H9 (cell line): Measurements from ENCODE around the gene ZNF768. TPM values are rescaled to one million over a fixed set of nuclear protein-coding genes. Genes with fewer than 3 reads are reported as not detected.

ENCODE experiments used
- DNase-seq: peaks from one replicate; pipeline ENCODE4 v3.0.0-alpha.2; 2017
- H2AFZ ChIP-seq: one replicate; pipeline ENCODE4 v1.6.1; 2013; ENCODE audit warnings: mild to moderate bottlenecking, low read length, control low read depth, moderate library complexity
- H2AK5ac ChIP-seq: 2 replicates; pipeline ENCODE4 v1.6.1; 2013; ENCODE audit warnings: low read length, control low read depth, mixed read lengths; ENCODE audit not compliant: insufficient read length
- H2BK120ac ChIP-seq: one replicate; pipeline ENCODE4 v1.6.1; 2013; ENCODE audit warnings: low read depth, mild to moderate bottlenecking, low read length, control low read depth, inconsistent platforms; ENCODE audit not compliant: poor library complexity, severe bottlenecking
- H2BK12ac ChIP-seq: 2 replicates; pipeline ENCODE4 v1.6.1; 2013; ENCODE audit warnings: low read length, control low read depth, mixed read lengths, low read depth; ENCODE audit not compliant: insufficient read length
- H2BK15ac ChIP-seq: 2 replicates; pipeline ENCODE4 v1.6.1; 2013; ENCODE audit warnings: low read depth, low read length, control low read depth
- H2BK20ac ChIP-seq: one replicate; pipeline ENCODE4 v1.6.1; 2013; ENCODE audit warnings: low read depth, mild to moderate bottlenecking, low read length, control low read depth, inconsistent platforms; ENCODE audit not compliant: poor library complexity, severe bottlenecking
- H2BK5ac ChIP-seq: 2 replicates; pipeline ENCODE4 v1.6.1; 2013; ENCODE audit warnings: low read length, control low read depth, mixed read lengths; ENCODE audit not compliant: insufficient read length
- H3K14ac ChIP-seq: 2 replicates; pipeline ENCODE4 v1.6.1; 2013; ENCODE audit warnings: low read length, control low read depth; ENCODE audit not compliant: insufficient read depth
- H3K18ac ChIP-seq: 2 replicates; pipeline ENCODE4 v1.6.1; 2013; ENCODE audit warnings: low read depth, mild to moderate bottlenecking, mixed read lengths, low read length, control low read depth; ENCODE audit not compliant: insufficient read length
- H3K23ac ChIP-seq: 2 replicates; pipeline ENCODE4 v1.6.1; 2013; ENCODE audit warnings: low read length, control low read depth, mixed read lengths, low read depth; ENCODE audit not compliant: insufficient read length
- H3K23me2 ChIP-seq: 2 replicates; pipeline ENCODE4 v1.6.1; 2013; ENCODE audit warnings: low read depth, mild to moderate bottlenecking, mixed read lengths, low read length, control low read depth; ENCODE audit not compliant: insufficient read length, poor library complexity, severe bottlenecking
- H3K27ac ChIP-seq: 2 replicates; pipeline ENCODE4 v1.5.1; 2013; ENCODE audit warnings: low read length, control low read depth, mixed read lengths, low read depth; ENCODE audit not compliant: insufficient read length
- H3K27me3 ChIP-seq: 2 replicates; pipeline ENCODE4 v1.6.1; 2013; ENCODE audit warnings: low read length, control low read depth, inconsistent platforms; ENCODE audit not compliant: insufficient read depth
- H3K4ac ChIP-seq: 2 replicates; pipeline ENCODE4 v1.6.1; 2013; ENCODE audit warnings: low read depth, mild to moderate bottlenecking, control low read depth, inconsistent platforms, low read length, moderate library complexity
- H3K4me1 ChIP-seq: 2 replicates; pipeline ENCODE4 v1.6.1; 2013; ENCODE audit warnings: low read length, control low read depth, inconsistent platforms; ENCODE audit not compliant: insufficient read depth
- H3K4me2 ChIP-seq: 2 replicates; pipeline ENCODE4 v1.6.1; 2013; ENCODE audit warnings: low read length, control low read depth, mixed read lengths; ENCODE audit not compliant: insufficient read length, insufficient read depth
- H3K56ac ChIP-seq: 2 replicates; pipeline ENCODE4 v1.6.1; 2013; ENCODE audit warnings: low read depth, mild to moderate bottlenecking, mixed read lengths, low read length, control low read depth; ENCODE audit not compliant: insufficient read length
- H3K79me1 ChIP-seq: 2 replicates; pipeline ENCODE4 v1.6.1; 2013; ENCODE audit warnings: low read depth, mild to moderate bottlenecking, moderate library complexity, low read length, control low read depth, inconsistent platforms; ENCODE audit not compliant: insufficient read depth, poor library complexity, severe bottlenecking
- H3K79me2 ChIP-seq: 2 replicates; pipeline ENCODE4 v1.6.1; 2013; ENCODE audit warnings: low read length, control low read depth, inconsistent platforms; ENCODE audit not compliant: insufficient read depth
- H3K9ac ChIP-seq: 2 replicates; pipeline ENCODE4 v1.6.1; 2013; ENCODE audit warnings: low read length, control low read depth, mixed read lengths; ENCODE audit not compliant: insufficient read length; ENCODE audit errors: extremely low read depth
- H3K9me3 ChIP-seq: one replicate; pipeline ENCODE4 v1.6.1; 2013; ENCODE audit warnings: low read depth, low read length, inconsistent platforms; ENCODE audit not compliant: control insufficient read depth
- H3T11ph ChIP-seq: one replicate; pipeline ENCODE4 v1.6.1; 2013; ENCODE audit warnings: mild to moderate bottlenecking, low read length, control low read depth, inconsistent platforms
- H4K20me1 ChIP-seq: one replicate; pipeline ENCODE4 v1.6.1; 2013; ENCODE audit not compliant: control insufficient read depth, insufficient read length, insufficient read depth
- H4K5ac ChIP-seq: 2 replicates; pipeline ENCODE4 v1.6.1; 2013; ENCODE audit warnings: low read depth, mild to moderate bottlenecking, mixed read lengths, low read length, control low read depth; ENCODE audit not compliant: insufficient read length
- H4K8ac ChIP-seq: replicated peaks from 2 replicates; pipeline ENCODE4 v1.6.1; 2013; ENCODE audit warnings: low read length, control low read depth, mixed read lengths, low read depth; ENCODE audit not compliant: insufficient read length
- H4K91ac ChIP-seq: 2 replicates; pipeline ENCODE4 v1.6.1; 2013; ENCODE audit warnings: low read depth, mild to moderate bottlenecking, moderate library complexity, mixed read lengths, low read length, control low read depth; ENCODE audit not compliant: insufficient read length
- H3K27ac Mint-ChIP-seq, 3 experiments: 2 replicates in 2 of 3; 3 replicates in 1 of 3; pipeline ENCODE4 v1.8.0; 2020 to 2021; ENCODE audit warnings: mixed read lengths in 3 of 3, mild to moderate bottlenecking in 1 of 3, moderate library complexity in 1 of 3
- H3K27me3 Mint-ChIP-seq: 2 replicates; pipeline ENCODE4 v1.8.0; 2021; ENCODE audit warnings: low read depth, mild to moderate bottlenecking, moderate library complexity, mixed read lengths
- H3K36me3 Mint-ChIP-seq, 3 experiments: 2 replicates in 2 of 3; 3 replicates in 1 of 3; pipeline ENCODE4 v1.8.0; 2020 to 2021; ENCODE audit warnings: low read depth in 3 of 3, mixed read lengths in 3 of 3; ENCODE audit not compliant: insufficient read depth in 1 of 3
- H3K4me1 Mint-ChIP-seq, 2 experiments: 2 replicates each; pipeline ENCODE4 v1.8.0; 2020; ENCODE audit warnings: mixed read lengths in 2 of 2
- H3K4me3 Mint-ChIP-seq, 2 experiments: 2 replicates in 1 of 2; 3 replicates in 1 of 2; pipeline ENCODE4 v1.8.0; 2020 to 2021; ENCODE audit warnings: mild to moderate bottlenecking in 2 of 2, mixed read lengths in 2 of 2, moderate library complexity in 1 of 2
- H3K9me3 Mint-ChIP-seq, 2 experiments: 2 replicates in 1 of 2; 3 replicates in 1 of 2; pipeline ENCODE4 v1.8.0; 2020; ENCODE audit warnings: mild to moderate bottlenecking in 2 of 2, mixed read lengths in 2 of 2, moderate library complexity in 1 of 2
- WGBS: extraction: QIAGEN DNeasy Blood & Tissue Kit; methylation state at CpG from one replicate; pipeline ENCODE4 v1.1.7; 2013; ENCODE audit warnings: missing lambda C conversion rate, low lambda C conversion rate, mixed read lengths; ENCODE audit not compliant: insufficient read length; ENCODE audit errors: extremely low coverage; 5-methylcytosine and 5-hydroxymethylcytosine counted together
- total RNA-seq: library from RNA; stranded (reverse); gene quantifications from 2 replicates; pipeline ENCODE4 v1.2.1, GENCODE V29; 2021
- TF ChIP-seq, protein P1 (sequence below): fragments of 200-600 bp; sonication (generic); conservative IDR thresholded peaks from 3 replicates; pipeline ENCODE4 v1.8.0; 2021; ENCODE audit warnings: antibody characterized with exemption, mild to moderate bottlenecking

ZNF768 gene
- total RNA-seq, 1 experiment from 2014 or later, result 40.0 TPM

DNA sequence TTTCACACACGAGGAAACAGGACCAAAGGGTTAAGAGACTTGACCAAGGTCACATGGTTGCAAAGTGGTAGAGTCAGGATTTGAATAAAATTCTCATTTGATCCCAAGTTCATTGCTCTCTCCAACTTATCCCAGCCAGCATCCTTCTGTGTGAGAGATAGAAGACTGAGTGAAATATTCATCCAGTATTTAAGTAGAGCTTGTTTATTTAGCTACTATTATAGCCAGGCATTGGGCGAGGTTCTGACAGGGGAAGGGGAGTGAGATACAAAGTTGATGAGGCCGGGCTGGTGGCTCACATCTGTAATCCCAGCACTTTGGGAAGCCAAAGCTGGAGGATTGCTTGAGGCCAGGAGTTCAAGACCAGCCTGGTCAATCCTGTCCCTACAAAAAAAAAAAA is 49.4 kb downstream of the ZNF768 start:
- Mint-ChIP-seq H3K36me3 (no peaks in the 10 kb centered on the region), H3K9me3 (no peaks in the 10 kb centered on the region), H3K4me3 (no peak overlapping the region), H3K4me1 (no peaks in the 10 kb centered on the region), H3K27me3 (peaks cover 29% of the 10 kb centered on the region), H3K27ac (no peak overlapping the region)
- Histone ChIP-seq H3K9me3 (no peaks in the 10 kb centered on the region), H3K4ac (no peak overlapping the region), H2BK15ac (no peak overlapping the region), H4K20me1 (no peaks in the 10 kb centered on the region), H2BK120ac (no peak overlapping the region), H3K79me2 (no peaks in the 10 kb centered on the region), H3K27me3 (no peaks in the 10 kb centered on the region), H3K23ac (no peak overlapping the region), H3K9ac (no peak overlapping the region), H3K4me2 (no peak overlapping the region), H2BK20ac (no peak overlapping the region), H3K18ac (no peak overlapping the region), H4K8ac (no peak overlapping the region), H3T11ph (no peak overlapping the region), H2AFZ (no peak overlapping the region), H2AK5ac (no peak overlapping the region), H3K14ac (no peak overlapping the region), H4K91ac (no peak overlapping the region), H2BK5ac (no peak overlapping the region), H3K23me2 (no peaks in the 10 kb centered on the region), H2BK12ac (no peak overlapping the region), H3K79me1 (no peaks in the 10 kb centered on the region), H3K27ac (no peak overlapping the region), H3K56ac (no peak overlapping the region), H3K4me1 (no peaks in the 10 kb centered on the region), H4K5ac (no peak overlapping the region)
- TF ChIP-seq, protein P1, sequence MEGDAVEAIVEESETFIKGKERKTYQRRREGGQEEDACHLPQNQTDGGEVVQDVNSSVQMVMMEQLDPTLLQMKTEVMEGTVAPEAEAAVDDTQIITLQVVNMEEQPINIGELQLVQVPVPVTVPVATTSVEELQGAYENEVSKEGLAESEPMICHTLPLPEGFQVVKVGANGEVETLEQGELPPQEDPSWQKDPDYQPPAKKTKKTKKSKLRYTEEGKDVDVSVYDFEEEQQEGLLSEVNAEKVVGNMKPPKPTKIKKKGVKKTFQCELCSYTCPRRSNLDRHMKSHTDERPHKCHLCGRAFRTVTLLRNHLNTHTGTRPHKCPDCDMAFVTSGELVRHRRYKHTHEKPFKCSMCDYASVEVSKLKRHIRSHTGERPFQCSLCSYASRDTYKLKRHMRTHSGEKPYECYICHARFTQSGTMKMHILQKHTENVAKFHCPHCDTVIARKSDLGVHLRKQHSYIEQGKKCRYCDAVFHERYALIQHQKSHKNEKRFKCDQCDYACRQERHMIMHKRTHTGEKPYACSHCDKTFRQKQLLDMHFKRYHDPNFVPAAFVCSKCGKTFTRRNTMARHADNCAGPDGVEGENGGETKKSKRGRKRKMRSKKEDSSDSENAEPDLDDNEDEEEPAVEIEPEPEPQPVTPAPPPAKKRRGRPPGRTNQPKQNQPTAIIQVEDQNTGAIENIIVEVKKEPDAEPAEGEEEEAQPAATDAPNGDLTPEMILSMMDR, result no peak
- DNase-seq, result no peak
- WGBS, result no CpG with 5 or more reads among the region's 3 CpGs
